Measurements from ENCODE around the gene ZYX.

DNA sequence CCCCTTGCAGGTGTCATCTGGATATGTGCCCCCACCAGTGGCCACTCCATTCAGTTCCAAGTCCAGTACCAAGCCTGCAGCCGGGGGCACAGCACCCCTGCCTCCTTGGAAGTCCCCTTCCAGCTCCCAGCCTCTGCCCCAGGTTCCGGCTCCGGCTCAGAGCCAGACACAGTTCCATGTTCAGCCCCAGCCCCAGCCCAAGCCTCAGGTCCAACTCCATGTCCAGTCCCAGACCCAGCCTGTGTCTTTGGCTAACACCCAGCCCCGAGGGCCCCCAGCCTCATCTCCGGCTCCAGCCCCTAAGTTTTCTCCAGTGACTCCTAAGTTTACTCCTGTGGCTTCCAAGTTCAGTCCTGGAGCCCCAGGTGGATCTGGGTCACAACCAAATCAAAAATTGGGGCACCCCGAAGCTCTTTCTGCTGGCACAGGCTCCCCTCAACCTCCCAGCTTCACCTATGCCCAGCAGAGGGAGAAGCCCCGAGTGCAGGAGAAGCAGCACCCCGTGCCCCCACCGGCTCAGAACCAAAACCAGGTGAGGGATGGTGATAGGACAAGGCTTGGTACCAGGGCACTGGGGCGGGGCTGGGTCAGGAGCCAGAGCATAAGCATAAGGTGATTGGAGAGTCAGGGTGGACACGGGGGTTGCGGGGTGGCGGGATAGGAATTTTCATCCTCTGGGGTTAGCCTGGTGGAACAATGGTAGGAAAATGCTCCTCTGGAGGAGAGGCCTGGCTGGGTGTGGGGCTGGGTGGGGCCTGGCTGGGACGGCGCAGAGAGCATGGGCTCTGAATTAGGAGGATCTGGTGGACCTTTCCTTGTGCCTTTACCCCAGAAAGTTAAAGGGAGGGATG lies 1.9 kb downstream of the ZYX start:
- TF ChIP-seq, protein P1, sequence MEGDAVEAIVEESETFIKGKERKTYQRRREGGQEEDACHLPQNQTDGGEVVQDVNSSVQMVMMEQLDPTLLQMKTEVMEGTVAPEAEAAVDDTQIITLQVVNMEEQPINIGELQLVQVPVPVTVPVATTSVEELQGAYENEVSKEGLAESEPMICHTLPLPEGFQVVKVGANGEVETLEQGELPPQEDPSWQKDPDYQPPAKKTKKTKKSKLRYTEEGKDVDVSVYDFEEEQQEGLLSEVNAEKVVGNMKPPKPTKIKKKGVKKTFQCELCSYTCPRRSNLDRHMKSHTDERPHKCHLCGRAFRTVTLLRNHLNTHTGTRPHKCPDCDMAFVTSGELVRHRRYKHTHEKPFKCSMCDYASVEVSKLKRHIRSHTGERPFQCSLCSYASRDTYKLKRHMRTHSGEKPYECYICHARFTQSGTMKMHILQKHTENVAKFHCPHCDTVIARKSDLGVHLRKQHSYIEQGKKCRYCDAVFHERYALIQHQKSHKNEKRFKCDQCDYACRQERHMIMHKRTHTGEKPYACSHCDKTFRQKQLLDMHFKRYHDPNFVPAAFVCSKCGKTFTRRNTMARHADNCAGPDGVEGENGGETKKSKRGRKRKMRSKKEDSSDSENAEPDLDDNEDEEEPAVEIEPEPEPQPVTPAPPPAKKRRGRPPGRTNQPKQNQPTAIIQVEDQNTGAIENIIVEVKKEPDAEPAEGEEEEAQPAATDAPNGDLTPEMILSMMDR (IDR thresholded peaks at IDR 0.05), result no peak; the same call in 1 of the 2 replicates
- TF ChIP-seq TAF1 (IDR thresholded peaks at IDR 0.05; ENCODE audit: borderline replicate concordance, low read depth, low read length) (no peak), EP300 (IDR thresholded peaks at IDR 0.05; ENCODE audit: borderline replicate concordance in 1 of 2, low read depth in 1 of 2, low read length in 1 of 2) (no peak), FOXM1 (IDR thresholded peaks at IDR 0.05; ENCODE audit: low read depth) (no peak), POLR2AphosphoS5 (IDR thresholded peaks at IDR 0.05; ENCODE audit: low read depth, low read length) (no peak), EZH2phosphoT487 (IDR thresholded peaks at IDR 0.05; ENCODE audit: borderline replicate concordance, low read depth) (no peak), RCOR1 (IDR thresholded peaks at IDR 0.05; ENCODE audit: low read length) (no peak), RAD21 (IDR thresholded peaks at IDR 0.05; ENCODE audit: low read length) (no peak), MXI1 (IDR thresholded peaks at IDR 0.05; ENCODE audit: low read depth, low read length) (no peak)
- TF ChIP-seq, protein P2, sequence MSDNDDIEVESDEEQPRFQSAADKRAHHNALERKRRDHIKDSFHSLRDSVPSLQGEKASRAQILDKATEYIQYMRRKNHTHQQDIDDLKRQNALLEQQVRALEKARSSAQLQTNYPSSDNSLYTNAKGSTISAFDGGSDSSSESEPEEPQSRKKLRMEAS (IDR thresholded peaks at IDR 0.05; ENCODE audit: low read depth), result no peak
- TF ChIP-seq, protein P3, sequence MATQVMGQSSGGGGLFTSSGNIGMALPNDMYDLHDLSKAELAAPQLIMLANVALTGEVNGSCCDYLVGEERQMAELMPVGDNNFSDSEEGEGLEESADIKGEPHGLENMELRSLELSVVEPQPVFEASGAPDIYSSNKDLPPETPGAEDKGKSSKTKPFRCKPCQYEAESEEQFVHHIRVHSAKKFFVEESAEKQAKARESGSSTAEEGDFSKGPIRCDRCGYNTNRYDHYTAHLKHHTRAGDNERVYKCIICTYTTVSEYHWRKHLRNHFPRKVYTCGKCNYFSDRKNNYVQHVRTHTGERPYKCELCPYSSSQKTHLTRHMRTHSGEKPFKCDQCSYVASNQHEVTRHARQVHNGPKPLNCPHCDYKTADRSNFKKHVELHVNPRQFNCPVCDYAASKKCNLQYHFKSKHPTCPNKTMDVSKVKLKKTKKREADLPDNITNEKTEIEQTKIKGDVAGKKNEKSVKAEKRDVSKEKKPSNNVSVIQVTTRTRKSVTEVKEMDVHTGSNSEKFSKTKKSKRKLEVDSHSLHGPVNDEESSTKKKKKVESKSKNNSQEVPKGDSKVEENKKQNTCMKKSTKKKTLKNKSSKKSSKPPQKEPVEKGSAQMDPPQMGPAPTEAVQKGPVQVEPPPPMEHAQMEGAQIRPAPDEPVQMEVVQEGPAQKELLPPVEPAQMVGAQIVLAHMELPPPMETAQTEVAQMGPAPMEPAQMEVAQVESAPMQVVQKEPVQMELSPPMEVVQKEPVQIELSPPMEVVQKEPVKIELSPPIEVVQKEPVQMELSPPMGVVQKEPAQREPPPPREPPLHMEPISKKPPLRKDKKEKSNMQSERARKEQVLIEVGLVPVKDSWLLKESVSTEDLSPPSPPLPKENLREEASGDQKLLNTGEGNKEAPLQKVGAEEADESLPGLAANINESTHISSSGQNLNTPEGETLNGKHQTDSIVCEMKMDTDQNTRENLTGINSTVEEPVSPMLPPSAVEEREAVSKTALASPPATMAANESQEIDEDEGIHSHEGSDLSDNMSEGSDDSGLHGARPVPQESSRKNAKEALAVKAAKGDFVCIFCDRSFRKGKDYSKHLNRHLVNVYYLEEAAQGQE (IDR thresholded peaks at IDR 0.05; ENCODE audit: low read depth, low read length), result no peak
- TF ChIP-seq, protein P4, sequence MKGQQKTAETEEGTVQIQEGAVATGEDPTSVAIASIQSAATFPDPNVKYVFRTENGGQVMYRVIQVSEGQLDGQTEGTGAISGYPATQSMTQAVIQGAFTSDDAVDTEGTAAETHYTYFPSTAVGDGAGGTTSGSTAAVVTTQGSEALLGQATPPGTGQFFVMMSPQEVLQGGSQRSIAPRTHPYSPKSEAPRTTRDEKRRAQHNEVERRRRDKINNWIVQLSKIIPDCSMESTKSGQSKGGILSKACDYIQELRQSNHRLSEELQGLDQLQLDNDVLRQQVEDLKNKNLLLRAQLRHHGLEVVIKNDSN (IDR thresholded peaks at IDR 0.05; ENCODE audit: borderline replicate concordance, low read depth), result no peak
- TF ChIP-seq, protein P5, sequence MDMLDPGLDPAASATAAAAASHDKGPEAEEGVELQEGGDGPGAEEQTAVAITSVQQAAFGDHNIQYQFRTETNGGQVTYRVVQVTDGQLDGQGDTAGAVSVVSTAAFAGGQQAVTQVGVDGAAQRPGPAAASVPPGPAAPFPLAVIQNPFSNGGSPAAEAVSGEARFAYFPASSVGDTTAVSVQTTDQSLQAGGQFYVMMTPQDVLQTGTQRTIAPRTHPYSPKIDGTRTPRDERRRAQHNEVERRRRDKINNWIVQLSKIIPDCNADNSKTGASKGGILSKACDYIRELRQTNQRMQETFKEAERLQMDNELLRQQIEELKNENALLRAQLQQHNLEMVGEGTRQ (IDR thresholded peaks at IDR 0.05; ENCODE audit: borderline replicate concordance, low read depth, low read length), result no peak
- TF ChIP-seq, protein P6, sequence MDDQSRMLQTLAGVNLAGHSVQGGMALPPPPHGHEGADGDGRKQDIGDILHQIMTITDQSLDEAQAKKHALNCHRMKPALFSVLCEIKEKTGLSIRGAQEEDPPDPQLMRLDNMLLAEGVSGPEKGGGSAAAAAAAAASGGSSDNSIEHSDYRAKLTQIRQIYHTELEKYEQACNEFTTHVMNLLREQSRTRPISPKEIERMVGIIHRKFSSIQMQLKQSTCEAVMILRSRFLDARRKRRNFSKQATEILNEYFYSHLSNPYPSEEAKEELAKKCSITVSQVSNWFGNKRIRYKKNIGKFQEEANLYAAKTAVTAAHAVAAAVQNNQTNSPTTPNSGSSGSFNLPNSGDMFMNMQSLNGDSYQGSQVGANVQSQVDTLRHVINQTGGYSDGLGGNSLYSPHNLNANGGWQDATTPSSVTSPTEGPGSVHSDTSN (IDR thresholded peaks at IDR 0.05), result no peak
